Left renal pelvis (tissue), 4 donors: ENCODE results near the gene USP35. TPM values are rescaled to one million over a fixed set of nuclear protein-coding genes. Genes with fewer than 3 reads are reported as not detected.

Experiments used
- DNase-seq, 4 donors: peaks; one replicate each; pipeline ENCODE4 v3.0.0-alpha.2; 2013; ENCODE audit warnings: low read depth in 4 of 4, low spot score in 3 of 4
- polyA plus RNA-seq, 4 donors: library from polyadenylated mRNA; unstranded; fragments of 120-200 nt; gene quantifications; one replicate each; pipeline ENCODE4 v1.2.1, GENCODE V29; 2013; ENCODE audit not compliant: insufficient read length in 4 of 4

The USP35 gene
- polyA plus RNA-seq, 4 donors = 4.6 to 8.1 (median 5.8) TPM

GRCh38 chr11:78259777-78260487 is 71.2 kb downstream of the USP35 start:
- no peak for DNase-seq

- no peak for DNase-seq
Measured at GRCh38 chr11:78261367-78261766, 72.6 kb downstream of the USP35 start.

GRCh38 chr11:78261828-78262227 is 73.1 kb downstream of the USP35 start:
- DNase-seq = no peak

- no peak for DNase-seq
Measured at GRCh38 chr11:78262238-78262637, 73.5 kb downstream of the USP35 start.

- peak in 1 of 4 donors; percentile 33 for DNase-seq
Measured at GRCh38 chr11:78262691-78263090, 74.0 kb downstream of the USP35 start.

Other genes with a start within 250 kb of the USP35 start
- 10 to 100 TPM; 30.5 to 52.4 (median 42.9) TPM for gene INTS4, start 194.3 kb upstream of the USP35 start, polyA plus RNA-seq
- 10 to 100 TPM in 3 of 4 donors, 1 to 10 TPM in 1; 4.8 to 14.3 (median 13.4) TPM for gene KCTD14, start 165.6 kb upstream of the USP35 start, polyA plus RNA-seq
- gene THRSP, start 125.1 kb upstream of the USP35 start, polyA plus RNA-seq = under 1 TPM; 0.15 to 0.38 (median 0.22) TPM
- 100 to 1,000 TPM; 113 to 165 (median 152) TPM for gene NDUFC2, start 109.1 kb upstream of the USP35 start, polyA plus RNA-seq
- 10 to 100 TPM; 38.6 to 70.4 (median 61.9) TPM for gene ALG8, start 49.3 kb upstream of the USP35 start, polyA plus RNA-seq
- gene KCTD21, start 293 bp upstream of the USP35 start, polyA plus RNA-seq = 1 to 10 TPM; 8.0 to 9.4 (median 8.4) TPM
- 10 to 100 TPM; 16.4 to 26.1 (median 18.2) TPM for gene GAB2, start 228.9 kb downstream of the USP35 start, polyA plus RNA-seq